WI38 (cell line): ENCODE results near the gene CACNB2.
A peak's percentile ranks its signal among the peaks of the same experiment; 100 is the strongest.

Source experiments
- H3K4me3 ChIP-seq: 2 replicates; pipeline ENCODE4 v1.5.1; 2011; ENCODE audit warnings: low read depth, mild to moderate bottlenecking, control low read depth, low read length
- CTCF ChIP-seq: IDR thresholded peaks from 2 replicates; pipeline ENCODE4 v1.5.1; 2012; ENCODE audit warnings: low read depth, mild to moderate bottlenecking, control low read depth, low read length

CACNB2 gene

DNA sequence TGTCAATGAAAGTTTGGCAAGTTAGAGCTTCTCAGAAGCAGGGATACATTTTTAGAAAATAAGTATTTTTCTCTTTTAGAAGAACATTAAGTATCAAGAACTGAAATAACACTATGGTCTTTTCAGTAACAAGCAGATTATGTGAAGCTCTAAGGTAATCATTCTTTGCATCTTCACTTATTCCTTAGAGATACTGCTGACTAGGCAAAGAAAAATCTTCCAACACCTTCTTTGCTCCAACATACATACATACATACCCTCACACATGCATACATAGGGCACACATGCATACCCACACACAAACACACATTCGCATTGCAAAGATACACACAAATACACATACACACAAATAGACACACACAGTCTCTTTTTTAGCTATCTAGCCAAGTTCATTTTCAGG, 37.8 kb upstream of the CACNB2 start:
- TF ChIP-seq CTCF: no peak
- no peak overlapping the region for H3K4me3 ChIP-seq

DNA sequence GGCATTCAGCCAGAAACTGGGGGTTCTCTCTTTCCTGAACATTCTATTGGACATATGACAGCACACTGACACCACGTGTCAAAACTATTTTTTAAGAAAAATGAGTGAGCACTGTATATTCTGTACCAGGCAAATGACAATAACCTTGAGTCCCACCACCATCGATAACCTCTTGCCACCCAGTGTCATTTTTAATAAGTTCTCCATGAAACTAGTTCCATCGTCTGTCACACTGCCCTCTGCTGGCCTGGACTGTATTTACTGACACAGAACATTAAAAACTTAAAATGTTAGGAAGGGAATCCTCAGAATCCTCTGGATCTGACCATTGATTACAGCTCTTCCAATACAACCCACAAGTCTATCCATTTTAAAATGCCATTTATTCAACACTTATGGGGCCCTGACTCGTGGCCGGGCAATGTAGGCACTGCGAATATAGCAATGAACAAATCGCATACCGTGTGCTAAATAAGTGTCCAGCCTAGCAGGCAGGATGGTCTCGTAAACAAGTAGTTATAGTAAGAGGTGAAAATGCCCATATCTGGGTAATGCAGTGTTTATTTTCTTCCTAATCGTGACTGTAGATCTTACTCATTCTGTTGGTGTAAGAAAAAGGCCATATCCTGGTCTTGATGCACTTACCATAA, 35.9 kb upstream of the CACNB2 start:
- peak; percentile 55 for TF ChIP-seq CTCF
- no peak overlapping the region for H3K4me3 ChIP-seq

DNA sequence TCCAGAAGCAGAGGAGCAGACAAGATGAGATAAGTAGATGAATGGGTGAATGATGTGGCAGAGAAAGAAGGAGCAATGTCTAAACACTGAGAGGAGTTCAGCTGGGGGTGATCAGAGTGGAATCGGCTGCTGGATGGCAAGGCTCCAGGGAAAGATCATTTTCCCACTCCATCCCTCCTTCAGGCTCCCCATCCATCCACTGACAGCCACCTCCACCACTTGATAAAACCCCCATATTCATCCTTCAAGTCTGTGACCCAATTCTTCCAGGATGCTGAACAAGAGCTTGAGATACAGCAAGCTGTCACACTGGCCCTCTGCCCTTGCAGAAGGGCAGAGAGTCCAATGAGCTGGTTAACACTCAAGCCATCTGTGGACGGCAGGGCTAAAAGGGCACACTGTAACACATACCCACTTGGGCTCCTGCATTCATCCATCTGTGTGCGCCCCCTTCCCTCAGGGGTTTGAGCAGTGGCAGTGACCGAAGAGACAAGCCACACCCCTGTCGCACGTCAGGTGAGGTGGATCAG, 30.8 kb upstream of the CACNB2 start:
- H3K4me3 ChIP-seq: no peak overlapping the region
- TF ChIP-seq CTCF: no peak

DNA sequence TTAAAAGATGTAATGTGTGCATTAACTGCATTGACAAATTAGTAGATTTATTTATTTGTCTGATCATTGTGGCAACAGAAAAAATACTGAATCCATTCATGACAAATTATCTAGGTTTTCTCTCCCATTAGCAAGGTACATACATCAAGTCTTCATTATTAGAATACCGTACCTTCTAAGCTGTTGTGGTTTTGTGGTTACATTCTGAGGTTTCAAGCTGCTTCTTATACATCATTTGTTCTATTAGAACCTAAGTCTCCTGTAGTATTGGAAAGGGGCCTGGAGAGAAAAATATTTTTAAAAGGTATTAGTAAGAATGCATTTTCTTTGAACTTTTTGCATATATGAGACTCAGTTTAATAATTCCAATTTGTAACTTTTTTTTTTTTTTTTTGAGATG, 26.3 kb upstream of the CACNB2 start:
- no peak for TF ChIP-seq CTCF
- H3K4me3 ChIP-seq: no peak overlapping the region

DNA sequence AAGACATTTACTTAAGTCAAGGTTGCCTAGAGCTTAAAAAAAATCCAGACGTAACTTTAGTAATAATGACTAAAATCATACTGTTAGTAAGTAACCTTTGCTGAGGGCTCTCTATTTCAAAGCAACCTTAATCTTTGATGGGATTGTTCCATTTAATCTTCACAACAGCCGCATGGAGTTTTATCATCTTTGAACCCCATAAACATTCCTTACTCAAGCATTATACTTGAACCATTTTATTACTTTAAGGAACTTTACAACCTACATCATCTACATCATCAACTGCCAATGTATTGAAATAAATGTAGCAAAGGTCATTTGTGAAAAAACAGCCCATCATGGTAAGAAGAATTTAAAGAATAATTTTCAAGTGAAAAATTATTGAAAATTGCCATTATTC, 22.9 kb upstream of the CACNB2 start:
- H3K4me3 ChIP-seq: no peak overlapping the region
- no peak for TF ChIP-seq CTCF

DNA sequence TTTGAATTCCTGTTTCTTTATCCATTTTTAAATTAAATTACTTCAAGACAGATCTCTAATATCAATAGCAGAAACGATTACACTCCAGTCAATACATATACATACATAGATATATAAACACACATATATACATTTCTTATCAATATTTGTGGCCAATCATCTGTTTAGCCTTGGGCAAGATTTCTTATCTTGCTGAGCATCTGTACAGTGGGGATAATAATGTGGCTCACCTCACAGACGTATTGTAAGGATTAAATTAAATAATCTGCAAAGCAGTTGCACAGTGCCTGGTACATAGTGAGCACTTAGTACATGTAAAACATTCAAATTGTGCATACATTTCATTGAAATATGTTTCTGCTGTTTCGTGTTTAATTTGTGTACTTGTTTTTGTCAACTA, 17.5 kb upstream of the CACNB2 start:
- TF ChIP-seq CTCF: no peak

GRCh38 chr10:18133046-18133445, 7.2 kb upstream of the CACNB2 start:
- H3K4me3 ChIP-seq: no peak overlapping the region
- no peak for TF ChIP-seq CTCF

More for the DNA sequence above, 17.5 kb upstream of the CACNB2 start:
- no peak overlapping the region for H3K4me3 ChIP-seq
